Measurements from ENCODE around the gene MUC12. TPM values are rescaled to one million over a fixed set of nuclear protein-coding genes. Genes with fewer than 3 reads are reported as not detected.
"Not testable (repeated sequence)": the region's sequence is repeated elsewhere in the genome, so short reads cannot be mapped to it uniquely, and the experiment has no call there.

MUC12 gene
- total RNA-seq, 2 experiments from 2014 or later = 0.48 to 1.0 TPM

GRCh38 chr7:101007361-101007760 is 38.0 kb downstream of the MUC12 start:
- H3K36me3 Mint-ChIP-seq; H3K9me3 Mint-ChIP-seq; H3K4me1 Mint-ChIP-seq (ENCODE audit: low read depth); CTCF ChIA-PET; H3K4me3 Mint-ChIP-seq; intact Hi-C loops (cut with micrococcal nuclease); POLR2A ChIA-PET; H3K27me3 Mint-ChIP-seq; H3K27ac Mint-ChIP-seq; DNase-seq: not testable (repeated sequence)

- DNase-seq = no peak
- ChIA-PET CTCF (no interaction called here), POLR2A (no interaction called here)
- Mint-ChIP-seq H3K36me3 (peaks cover 7% of the 10 kb centered on the region), H3K27me3 (no peaks in the 10 kb centered on the region), H3K27ac (no peak overlapping the region), H3K4me3 (no peak overlapping the region), H3K4me1 (ENCODE audit: low read depth) (no peaks in the 10 kb centered on the region), H3K9me3 (no peaks in the 10 kb centered on the region)
- intact Hi-C loops (cut with micrococcal nuclease) = no loop called here
These were observed 40.3 kb downstream of the MUC12 start for GRCh38 chr7:101009629-101010028.

DNA sequence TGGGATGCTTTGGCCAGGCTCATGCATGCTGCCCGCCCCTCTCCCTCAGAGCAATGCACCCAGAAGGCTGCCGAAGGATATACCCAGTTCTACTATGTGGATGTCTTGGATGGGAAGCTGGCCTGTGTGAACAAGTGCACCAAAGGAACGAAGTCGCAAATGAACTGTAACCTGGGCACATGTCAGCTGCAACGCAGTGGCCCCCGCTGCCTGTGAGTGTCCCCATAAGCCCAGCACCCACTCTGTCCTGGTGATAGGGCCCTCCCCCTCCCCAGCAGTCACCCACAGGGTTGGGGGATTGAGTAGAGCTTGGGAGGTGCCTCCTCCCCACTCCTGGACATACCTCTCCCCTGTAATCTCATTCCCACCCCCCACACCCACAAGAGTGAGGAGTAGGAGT is 43.6 kb downstream of the MUC12 start:
- no peak for DNase-seq

GRCh38 chr7:101015626-101016025 is 46.3 kb downstream of the MUC12 start:
- Mint-ChIP-seq H3K36me3 (peaks cover 9% of the 10 kb centered on the region), H3K27me3 (no peaks in the 10 kb centered on the region), H3K4me3 (no peak overlapping the region), H3K9me3 (no peaks in the 10 kb centered on the region), H3K4me1 (ENCODE audit: low read depth) (peaks cover 19% of the 10 kb centered on the region), H3K27ac (no peak overlapping the region)
- intact Hi-C loops (cut with micrococcal nuclease) = no loop called here
- DNase-seq = no peak
- ChIA-PET CTCF (no interaction called here), POLR2A (interaction anchor here (0.6 kb wide), 1 partner anchor 117 kb away, joined by 3 read pairs; no protein-coding TSS in a partner anchor)

More for the DNA sequence above, 43.6 kb downstream of the MUC12 start:
- no peaks in the 10 kb centered on the region for H3K27me3 Mint-ChIP-seq
- no peaks in the 10 kb centered on the region for H3K9me3 Mint-ChIP-seq
- peaks cover 13% of the 10 kb centered on the region for H3K4me1 Mint-ChIP-seq (ENCODE audit: low read depth)
- ChIA-PET CTCF (no interaction called here), POLR2A (no interaction called here)
- H3K36me3 Mint-ChIP-seq = peaks cover 9% of the 10 kb centered on the region
- H3K4me3 Mint-ChIP-seq = no peak overlapping the region
- intact Hi-C loops (cut with micrococcal nuclease) = no loop called here
- no peak overlapping the region for H3K27ac Mint-ChIP-seq

DNA sequence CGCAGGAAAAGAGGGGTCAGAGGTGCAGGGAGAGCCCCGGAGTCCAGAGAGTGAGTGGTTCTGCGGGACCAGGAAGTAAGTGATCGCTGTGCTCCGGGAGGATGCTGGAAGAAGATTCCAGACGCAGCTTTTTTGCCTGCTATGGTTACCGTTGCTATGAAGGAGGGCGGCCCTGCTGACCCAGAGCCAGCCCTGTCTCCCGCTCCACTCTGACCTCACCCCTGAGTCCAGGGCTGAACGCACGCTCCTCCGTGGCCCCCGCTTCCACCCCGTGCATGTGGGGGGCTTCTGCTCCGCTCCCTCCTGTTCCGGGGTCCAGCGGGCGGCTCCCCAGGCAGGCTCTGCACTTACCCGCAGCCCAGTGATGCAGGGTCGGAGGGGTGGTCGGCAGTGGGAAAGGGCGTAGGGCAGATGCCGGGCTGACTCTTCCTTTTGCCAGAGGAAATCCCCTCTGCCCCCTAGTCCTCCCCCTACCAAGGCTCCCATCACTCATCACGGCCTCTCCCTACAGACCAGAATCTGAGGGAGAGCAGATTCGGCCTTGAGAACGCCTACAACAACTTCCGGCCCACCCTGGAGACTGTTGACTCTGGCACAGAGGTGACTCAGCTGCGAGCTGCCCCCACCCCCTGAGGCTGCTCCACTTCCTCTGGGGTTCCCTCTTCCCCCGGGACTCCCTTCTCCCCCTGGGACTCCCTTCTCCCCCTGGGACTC is 47.9 kb downstream of the MUC12 start:
- ChIA-PET POLR2A (no interaction called here), CTCF (interaction anchor here (1.1 kb wide), 1 partner anchor 51 kb away, joined by 4 read pairs; no protein-coding TSS in a partner anchor)
- Mint-ChIP-seq H3K27ac (peak overlapping the region; percentile 82), H3K4me3 (peak overlapping the region; percentile 79), H3K9me3 (no peaks in the 10 kb centered on the region), H3K27me3 (no peaks in the 10 kb centered on the region), H3K36me3 (peaks cover 5% of the 10 kb centered on the region), H3K4me1 (ENCODE audit: low read depth) (peaks cover 19% of the 10 kb centered on the region)
- intact Hi-C loops (cut with micrococcal nuclease) = no loop called here
- peak; percentile 88 for DNase-seq

- peak overlapping the region; percentile 8 for H3K4me3 Mint-ChIP-seq
- CTCF ChIA-PET = interaction anchor here (1.1 to 1.7 kb wide), 2 partner anchors 40 to 53 kb away, joined by 4 to 6 read pairs; no protein-coding TSS in a partner anchor
- intact Hi-C loops (cut with micrococcal nuclease) = no loop called here
- no peaks in the 10 kb centered on the region for H3K27me3 Mint-ChIP-seq
- H3K4me1 Mint-ChIP-seq (ENCODE audit: low read depth) = peaks cover 19% of the 10 kb centered on the region
- POLR2A ChIA-PET = no interaction called here
- H3K27ac Mint-ChIP-seq = no peak overlapping the region
- H3K9me3 Mint-ChIP-seq = no peaks in the 10 kb centered on the region
- DNase-seq = peak; percentile 41
- H3K36me3 Mint-ChIP-seq = peaks cover 2% of the 10 kb centered on the region
These were observed 49.2 kb downstream of the MUC12 start for GRCh38 chr7:101018271-101019167.

DNA sequence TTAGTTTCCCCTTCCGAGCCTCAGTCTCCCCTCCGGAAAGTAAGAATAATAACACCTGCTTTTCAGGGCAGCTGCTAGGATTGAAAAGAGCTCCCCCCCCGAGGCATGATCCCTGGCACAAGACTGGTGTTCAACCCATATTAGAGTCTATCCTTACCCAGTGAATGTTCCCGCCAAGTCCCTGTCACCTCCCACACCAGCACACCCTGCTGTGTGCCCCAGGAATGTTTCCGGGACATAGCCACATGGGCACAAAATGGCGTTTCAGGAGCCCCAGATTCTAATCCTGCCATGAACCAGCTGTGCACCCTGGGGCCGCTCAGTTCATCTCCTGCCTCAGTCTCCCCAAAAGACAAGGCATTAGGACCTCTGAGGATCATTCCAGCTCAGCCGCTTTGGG is 51.1 kb downstream of the MUC12 start:
- no peak overlapping the region for H3K27ac Mint-ChIP-seq
- H3K4me1 Mint-ChIP-seq (ENCODE audit: low read depth) = peaks cover 19% of the 10 kb centered on the region
- H3K36me3 Mint-ChIP-seq = no peaks in the 10 kb centered on the region
- H3K9me3 Mint-ChIP-seq = no peaks in the 10 kb centered on the region
- POLR2A ChIA-PET = no interaction called here
- CTCF ChIA-PET = no interaction called here
- no peak for DNase-seq
- H3K4me3 Mint-ChIP-seq = no peak overlapping the region
- intact Hi-C loops (cut with micrococcal nuclease) = no loop called here
- H3K27me3 Mint-ChIP-seq = no peaks in the 10 kb centered on the region

- no peak for DNase-seq
These were observed 52.3 kb downstream of the MUC12 start for GRCh38 chr7:101021703-101022102.

GRCh38 chr7:101023839-101024238 is 54.5 kb downstream of the MUC12 start:
- no peak for DNase-seq
- Mint-ChIP-seq H3K4me1 (ENCODE audit: low read depth) (peaks cover under 1% of the 10 kb centered on the region), H3K27me3 (no peaks in the 10 kb centered on the region), H3K9me3 (no peaks in the 10 kb centered on the region), H3K27ac (no peak overlapping the region), H3K36me3 (no peaks in the 10 kb centered on the region), H3K4me3 (no peak overlapping the region)
- ChIA-PET CTCF (no interaction called here), POLR2A (no interaction called here)
- intact Hi-C loops (cut with micrococcal nuclease) = no loop called here

More at GRCh38 chr7:101021703-101022102, 52.3 kb downstream of the MUC12 start:
- intact Hi-C loops (cut with micrococcal nuclease) = no loop called here
- no peaks in the 10 kb centered on the region for H3K27me3 Mint-ChIP-seq
- H3K4me3 Mint-ChIP-seq = no peak overlapping the region
- CTCF ChIA-PET = no interaction called here
- no peak overlapping the region for H3K27ac Mint-ChIP-seq
- no peaks in the 10 kb centered on the region for H3K36me3 Mint-ChIP-seq
- no peaks in the 10 kb centered on the region for H3K9me3 Mint-ChIP-seq
- POLR2A ChIA-PET = no interaction called here
- peaks cover 13% of the 10 kb centered on the region for H3K4me1 Mint-ChIP-seq (ENCODE audit: low read depth)

GRCh38 chr7:101031082-101031481 is 61.7 kb downstream of the MUC12 start:
- DNase-seq = no peak
- CTCF ChIA-PET = no interaction called here

DNA sequence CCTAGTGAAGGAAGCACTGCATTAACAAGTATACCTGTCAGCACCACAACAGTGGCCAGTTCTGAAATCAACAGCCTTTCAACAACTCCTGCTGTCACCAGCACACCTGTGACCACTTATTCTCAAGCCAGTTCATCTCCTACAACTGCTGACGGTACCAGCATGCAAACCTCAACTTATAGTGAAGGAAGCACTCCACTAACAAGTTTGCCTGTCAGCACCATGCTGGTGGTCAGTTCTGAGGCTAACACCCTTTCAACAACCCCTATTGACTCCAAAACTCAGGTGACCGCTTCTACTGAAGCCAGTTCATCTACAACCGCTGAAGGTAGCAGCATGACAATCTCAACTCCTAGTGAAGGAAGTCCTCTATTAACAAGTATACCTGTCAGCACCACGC is 66.6 kb downstream of the MUC12 start:
- ChIA-PET POLR2A (no interaction called here), CTCF (no interaction called here)
- no peaks in the 10 kb centered on the region for H3K4me1 Mint-ChIP-seq (ENCODE audit: low read depth)
- no peak overlapping the region for H3K27ac Mint-ChIP-seq
- peaks cover 9% of the 10 kb centered on the region for H3K27me3 Mint-ChIP-seq
- no peak overlapping the region for H3K4me3 Mint-ChIP-seq
- no peaks in the 10 kb centered on the region for H3K9me3 Mint-ChIP-seq
- H3K36me3 Mint-ChIP-seq = no peaks in the 10 kb centered on the region
- no peak for DNase-seq
- intact Hi-C loops (cut with micrococcal nuclease) = no loop called here

More at GRCh38 chr7:101031082-101031481, 61.7 kb downstream of the MUC12 start:
- Mint-ChIP-seq H3K36me3 (no peaks in the 10 kb centered on the region), H3K27ac (no peak overlapping the region), H3K27me3 (peaks cover 8% of the 10 kb centered on the region), H3K9me3 (no peaks in the 10 kb centered on the region), H3K4me3 (no peak overlapping the region), H3K4me1 (ENCODE audit: low read depth) (no peaks in the 10 kb centered on the region)
- POLR2A ChIA-PET = no interaction called here
- intact Hi-C loops (cut with micrococcal nuclease) = no loop called here

GRCh38 chr7:101041283-101041682 is 71.9 kb downstream of the MUC12 start:
- H3K4me3 Mint-ChIP-seq; H3K36me3 Mint-ChIP-seq; DNase-seq; H3K27ac Mint-ChIP-seq; POLR2A ChIA-PET; H3K4me1 Mint-ChIP-seq (ENCODE audit: low read depth); H3K27me3 Mint-ChIP-seq; H3K9me3 Mint-ChIP-seq; intact Hi-C loops (cut with micrococcal nuclease); CTCF ChIA-PET: not testable (repeated sequence)

All from activated CD4-positive, alpha-beta memory T cell treated with anti-CD3 and anti-CD28 coated beads for 36 hours (primary cell).